ENCODE measurements around the gene ERCC5.

Gene ERCC5

GRCh38 chr13:102845630-102846260 is at the start of gene ERCC5:
Gene ERCC5, plus strand, starts transcription at chr13:102846032. Its CDS starts 235 bp downstream, at chr13:102846267.
- DNase-seq: peak; percentile 99

- DNase-seq: peak; percentile 97
Observed at GRCh38 chr13:102798581-102799425, 47.0 kb upstream of the ERCC5 start, which contains the start of the genes BIVM and POGLUT2. Gene BIVM, plus strand, starts transcription at chr13:102799119. Its CDS starts 8,149 bp downstream, at chr13:102807268. Gene POGLUT2, minus strand, starts transcription at chr13:102798976. Its CDS starts 306 bp downstream, at chr13:102798670.

DNA sequence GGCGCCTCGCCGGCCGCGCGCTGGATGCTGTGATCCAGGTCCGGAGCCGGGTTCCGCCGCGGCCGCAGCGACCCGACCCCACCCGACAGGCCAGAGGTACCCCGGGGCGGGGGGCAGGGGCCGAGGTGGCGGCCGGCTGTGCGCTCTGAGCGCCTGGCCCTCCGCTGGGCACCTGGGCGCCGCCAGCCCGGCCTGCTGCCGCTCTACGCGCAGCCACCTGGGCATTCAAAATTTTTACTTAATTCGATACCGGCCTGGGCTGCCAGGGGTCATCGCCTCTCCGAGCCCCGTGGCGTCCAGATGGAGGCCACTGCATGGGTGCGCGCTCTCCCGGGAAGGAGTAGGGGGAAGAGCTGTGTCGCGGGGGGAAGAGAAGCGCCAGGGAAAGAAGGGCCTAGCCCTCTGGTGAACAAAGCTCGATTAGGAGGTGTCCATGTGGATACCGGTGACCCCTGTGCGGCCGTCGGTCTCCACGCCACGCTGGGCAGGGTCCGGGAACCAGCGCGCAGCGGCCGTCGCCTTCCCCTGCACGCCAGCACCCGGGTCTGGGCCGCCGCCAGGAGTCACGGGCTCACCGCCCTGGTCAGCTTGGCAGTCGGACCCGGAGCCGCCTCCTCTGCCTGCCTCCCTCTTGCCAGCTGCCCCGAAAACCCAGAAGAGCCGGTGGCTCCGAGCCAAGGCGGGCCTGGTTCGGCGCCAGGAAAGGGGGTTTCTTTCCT is 46.2 kb upstream of the ERCC5 start:
- no peak for DNase-seq

DNA sequence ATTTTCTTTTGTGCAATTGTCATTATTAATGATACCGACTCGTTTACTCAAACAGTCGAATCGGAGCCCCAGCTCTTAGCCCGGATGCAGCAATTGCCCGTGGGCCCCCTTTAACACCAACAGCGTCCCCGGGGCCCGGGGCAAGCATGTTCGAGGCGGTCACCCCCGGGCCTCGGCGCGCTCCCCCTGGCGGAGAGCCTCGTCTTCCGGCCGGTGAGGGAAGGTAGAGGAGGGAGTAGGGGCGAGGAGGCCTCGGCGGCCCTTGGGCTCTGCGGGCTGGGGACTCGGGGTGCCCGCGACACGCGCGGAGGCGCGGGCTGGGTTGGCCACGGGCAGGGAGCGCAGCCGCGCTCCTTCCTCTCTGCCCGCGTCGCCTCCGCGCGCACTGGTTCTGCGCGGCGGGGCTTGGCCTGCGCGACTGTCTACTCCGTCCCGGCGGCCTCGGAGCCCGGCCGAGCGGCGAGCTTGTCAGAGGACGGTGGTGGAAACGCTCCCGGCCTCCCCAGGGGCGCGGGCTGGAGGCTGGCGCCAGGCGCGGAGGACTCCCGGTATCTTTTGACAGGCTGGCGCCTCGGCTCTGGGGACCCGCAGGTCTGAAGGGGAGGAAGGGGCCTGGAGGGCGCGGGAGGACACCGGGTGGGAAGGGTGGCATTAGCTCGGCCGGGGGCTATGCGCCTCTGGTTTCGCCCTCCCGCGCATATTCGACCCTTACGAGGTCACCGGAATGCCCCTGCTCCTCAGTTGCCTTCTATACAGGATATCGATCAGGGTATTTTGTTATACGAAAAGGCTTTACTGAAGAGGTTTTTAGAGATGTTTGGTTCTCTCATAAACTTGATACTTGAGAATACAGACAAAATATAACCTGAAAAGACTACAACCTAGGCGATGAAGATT is 45.4 kb upstream of the ERCC5 start:
- DNase-seq: peak; percentile 80

GRCh38 chr13:102805680-102806079 is 40.2 kb upstream of the ERCC5 start:
- DNase-seq: no peak

- no peak for DNase-seq
Observed at GRCh38 chr13:102807699-102808098, 38.1 kb upstream of the ERCC5 start.

- no peak for DNase-seq
Observed at GRCh38 chr13:102812611-102813287, 33.1 kb upstream of the ERCC5 start.

DNA sequence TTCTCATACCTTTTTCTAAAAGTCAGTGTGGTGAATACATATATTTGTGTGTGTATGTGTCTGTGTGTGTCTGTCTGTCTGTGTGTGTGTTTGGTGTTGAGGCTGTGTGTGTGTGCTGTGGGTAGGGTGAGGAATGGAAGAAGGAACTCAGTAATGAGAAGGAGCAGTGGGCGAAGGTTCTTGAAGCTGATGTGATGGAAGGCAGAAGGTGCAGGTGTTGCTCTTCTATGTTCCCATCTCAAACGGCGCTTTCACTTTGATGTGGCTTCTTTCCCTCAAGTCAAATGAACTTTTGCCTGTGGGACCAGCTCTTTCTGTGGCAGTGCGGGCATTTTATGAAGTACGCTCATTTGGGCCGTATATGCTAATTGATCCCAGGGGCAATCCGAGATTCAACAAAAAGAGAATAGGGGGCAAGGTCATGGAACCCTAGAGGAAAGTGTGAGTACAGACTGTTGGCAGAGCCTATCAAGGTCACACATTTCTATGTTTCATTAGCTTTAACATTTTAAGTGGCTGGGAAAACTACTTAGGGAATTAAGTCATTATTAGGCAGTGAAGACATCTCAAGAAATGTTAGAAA is 31.7 kb upstream of the ERCC5 start:
- DNase-seq: no peak

- DNase-seq: no peak
Observed at GRCh38 chr13:102814793-102815192, 31.0 kb upstream of the ERCC5 start.

- DNase-seq: no peak
Observed at GRCh38 chr13:102815788-102816187, 30.0 kb upstream of the ERCC5 start.

DNA sequence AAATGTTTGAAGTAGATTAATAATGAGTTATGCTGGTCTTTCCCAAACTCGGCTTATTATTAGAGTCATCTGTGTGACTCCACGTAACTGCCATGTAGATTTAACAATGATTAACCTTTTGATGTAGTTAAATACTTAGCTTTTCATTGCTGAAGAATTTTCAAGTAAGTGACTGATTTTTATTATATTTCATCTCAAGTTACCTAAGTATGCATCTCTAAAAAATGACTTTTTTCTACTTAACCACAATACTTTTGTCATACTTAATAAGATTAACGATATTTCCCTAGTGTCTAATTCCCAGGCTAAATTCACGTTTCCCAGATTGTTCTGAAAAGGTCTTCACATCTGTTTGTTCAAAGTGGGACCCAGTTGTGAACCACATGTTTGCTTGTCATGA is 29.1 kb upstream of the ERCC5 start:
- no peak for DNase-seq

DNA sequence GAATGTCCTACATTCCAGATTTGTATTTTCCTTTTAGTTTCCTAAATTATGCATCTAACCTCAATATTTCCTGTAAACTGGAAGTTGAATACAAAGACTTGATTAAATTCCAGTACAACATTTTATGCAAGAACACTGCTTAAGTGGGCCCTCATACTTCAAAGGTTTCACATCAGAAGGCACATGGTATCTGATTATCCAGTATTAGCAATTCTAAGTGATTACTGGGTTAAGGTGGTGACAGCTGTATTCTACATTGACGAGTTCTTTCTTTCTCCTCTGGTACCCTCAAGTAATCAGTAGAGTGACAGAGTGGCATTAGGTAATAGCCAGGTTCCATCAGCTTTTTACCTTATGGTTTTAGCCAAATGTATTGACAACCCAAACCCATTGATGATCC is 28.6 kb upstream of the ERCC5 start:
- DNase-seq: no peak

DNA sequence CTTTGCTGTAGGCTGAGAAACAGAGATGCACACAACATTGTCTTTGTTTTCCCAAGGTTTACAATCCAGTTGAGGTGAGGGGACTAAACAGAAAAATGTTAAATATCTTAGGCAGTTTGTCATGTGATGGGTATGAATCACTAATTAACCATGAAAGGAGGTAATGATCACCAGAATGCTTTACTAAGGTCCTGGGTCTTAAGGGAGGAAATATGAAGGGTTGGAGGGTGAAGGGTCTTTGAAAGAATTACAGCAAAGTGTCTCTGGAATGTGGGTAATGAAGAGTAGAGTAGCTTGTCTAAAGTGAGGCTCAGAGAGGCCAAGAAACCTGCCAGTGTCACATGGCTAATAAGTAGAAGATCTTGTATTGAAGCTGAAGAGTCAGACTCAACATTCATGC is 27.9 kb upstream of the ERCC5 start:
- DNase-seq: no peak

DNA sequence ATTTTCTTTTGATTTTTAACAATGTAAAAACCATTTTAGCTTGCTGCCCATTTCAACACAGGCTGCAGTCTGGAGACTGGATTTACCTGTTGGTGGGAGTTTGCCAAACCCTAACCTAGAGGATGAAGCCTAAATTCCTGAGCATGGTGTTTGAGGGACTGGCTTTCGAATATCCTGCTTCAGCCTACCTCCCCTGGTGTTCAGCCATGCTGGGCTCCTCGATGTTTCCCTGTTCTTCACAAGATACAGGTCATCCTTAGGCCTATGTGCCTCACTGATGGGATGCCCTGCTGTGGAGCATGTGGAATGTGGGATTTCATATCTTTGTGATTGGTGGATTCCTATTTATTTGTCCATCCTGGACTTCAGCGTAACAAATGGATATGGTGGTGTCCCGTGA is 20.4 kb upstream of the ERCC5 start:
- DNase-seq: no peak

DNA sequence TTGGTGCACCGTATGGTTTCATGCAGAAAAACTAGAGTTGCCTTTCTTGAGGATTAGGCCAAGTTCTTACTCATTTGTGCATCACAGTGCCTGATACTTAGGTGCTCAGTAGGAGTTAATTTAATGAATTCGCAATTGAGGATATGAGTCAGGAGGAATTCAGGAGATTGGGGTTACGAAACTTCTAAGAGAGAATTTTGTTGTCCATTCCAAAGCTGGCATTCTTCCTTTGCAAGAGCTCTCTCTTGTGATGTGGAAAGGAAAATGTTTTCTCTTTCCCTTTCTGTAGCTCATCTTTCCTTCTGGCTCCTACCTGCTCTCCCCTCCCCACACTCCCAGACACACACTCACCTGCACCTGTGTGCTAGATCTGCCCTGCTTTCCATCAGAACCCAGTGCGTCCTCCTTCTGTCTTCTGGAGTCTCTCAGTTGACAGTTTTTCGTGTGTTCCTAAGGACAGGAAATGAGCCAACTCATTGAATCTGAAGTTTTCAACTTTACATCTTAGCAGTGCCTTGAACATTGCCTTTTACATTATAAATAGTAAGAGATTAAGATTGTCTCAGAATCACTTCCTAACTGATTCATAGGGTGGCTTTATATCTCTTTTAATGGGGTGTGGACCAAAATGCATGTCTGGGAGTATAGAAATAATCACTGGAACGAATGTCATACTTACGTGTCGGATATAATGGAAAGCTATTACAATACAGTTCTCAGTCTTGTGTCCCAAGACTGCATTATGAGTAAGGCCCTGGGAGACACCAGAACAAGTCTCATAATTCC is 19.7 kb upstream of the ERCC5 start:
- no peak for DNase-seq

DNA sequence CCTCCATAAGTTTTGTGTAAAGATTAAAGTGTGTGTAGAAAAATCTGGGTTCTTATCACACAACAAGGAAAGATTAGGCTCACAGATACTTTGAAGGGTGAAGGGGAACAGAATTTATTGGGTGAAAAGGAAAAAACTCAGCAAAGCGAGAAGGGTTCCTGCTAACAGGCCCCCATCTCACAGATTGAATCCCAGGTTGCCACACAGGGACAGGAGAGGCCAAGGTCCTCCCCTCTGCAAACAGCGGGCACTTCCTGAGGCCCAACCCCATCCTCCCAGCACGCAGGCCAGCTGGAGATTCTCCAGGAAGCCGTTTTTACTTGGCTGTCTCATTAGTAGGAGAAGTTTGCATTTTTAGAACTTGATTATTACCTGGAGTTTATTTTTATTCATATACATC is 15.2 kb upstream of the ERCC5 start:
- no peak for DNase-seq

DNA sequence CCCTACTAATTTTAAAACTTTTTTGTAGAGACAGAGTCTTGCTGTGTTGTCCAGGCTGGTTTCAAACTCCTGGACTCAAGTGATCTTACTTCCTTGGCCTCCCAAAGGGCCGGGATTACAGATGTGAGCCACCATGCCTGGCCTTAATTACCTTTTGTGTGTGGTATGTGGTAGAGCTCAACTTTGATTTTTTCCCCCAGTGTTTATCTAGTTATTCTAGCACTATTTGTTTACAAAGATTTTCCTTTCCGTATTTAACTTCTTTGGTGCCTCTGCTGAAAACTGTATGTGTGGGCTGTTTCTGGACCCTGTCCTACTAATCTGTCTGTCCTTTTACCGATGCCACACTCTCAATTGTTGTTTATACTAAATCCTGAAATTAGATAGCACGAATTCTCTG is 9.4 kb upstream of the ERCC5 start:
- DNase-seq: no peak

GRCh38 chr13:102838273-102838672 is 7.6 kb upstream of the ERCC5 start:
- no peak for DNase-seq

DNA sequence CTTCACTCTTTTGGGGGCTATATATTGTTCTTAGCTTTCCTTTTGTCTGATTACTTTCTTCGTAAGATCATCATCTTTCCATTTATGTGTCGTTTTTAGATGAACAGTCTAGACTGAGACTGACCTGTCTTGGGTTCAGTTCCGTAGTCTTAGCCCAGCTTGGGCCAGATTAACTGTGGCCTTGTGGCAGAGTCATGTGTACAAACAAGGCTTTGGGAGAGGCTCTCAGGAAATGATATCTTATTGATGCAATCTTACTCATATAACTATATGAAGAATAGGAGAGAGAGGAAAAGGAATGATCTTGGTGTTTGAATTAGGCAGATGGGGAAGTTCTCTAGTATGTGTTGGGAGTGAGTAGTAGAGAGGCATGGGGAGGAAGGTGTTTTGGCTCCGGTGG is 6.8 kb upstream of the ERCC5 start:
- no peak for DNase-seq

- DNase-seq: no peak
Observed at GRCh38 chr13:102839462-102839861, 6.4 kb upstream of the ERCC5 start.

- DNase-seq: no peak
Observed at GRCh38 chr13:102845289-102845629, 573 bp upstream of the ERCC5 start.

All from DMS79 (cell line).